ENCODE results near the gene SLC2A11.
A peak's percentile ranks its signal among the peaks of the same experiment; 100 is the strongest.

The SLC2A11 gene

DNA sequence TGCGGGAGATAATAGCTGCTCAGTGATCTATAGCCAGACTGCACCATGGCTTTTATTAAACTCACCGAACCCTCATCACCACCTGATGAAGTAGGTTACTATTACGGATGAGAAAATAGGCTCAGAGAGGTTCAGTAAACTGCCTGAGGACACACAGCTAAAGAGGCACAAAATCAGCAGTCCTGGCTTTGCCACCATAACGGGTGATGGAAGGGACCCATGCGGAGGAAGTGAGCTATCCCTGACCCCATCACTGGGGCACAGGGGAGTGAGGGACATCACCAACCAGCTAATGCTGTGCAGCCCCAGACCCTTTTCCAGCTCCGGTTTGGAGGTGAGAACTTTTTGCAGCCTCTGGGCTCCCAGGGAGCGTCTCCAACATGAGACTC, 11.6 kb upstream of the SLC2A11 start:
- peak overlapping the region in 10 of 11 experiments; percentile 19 to 77 (median 64); a peak in 17 of 22 replicates for H3K9ac ChIP-seq

DNA sequence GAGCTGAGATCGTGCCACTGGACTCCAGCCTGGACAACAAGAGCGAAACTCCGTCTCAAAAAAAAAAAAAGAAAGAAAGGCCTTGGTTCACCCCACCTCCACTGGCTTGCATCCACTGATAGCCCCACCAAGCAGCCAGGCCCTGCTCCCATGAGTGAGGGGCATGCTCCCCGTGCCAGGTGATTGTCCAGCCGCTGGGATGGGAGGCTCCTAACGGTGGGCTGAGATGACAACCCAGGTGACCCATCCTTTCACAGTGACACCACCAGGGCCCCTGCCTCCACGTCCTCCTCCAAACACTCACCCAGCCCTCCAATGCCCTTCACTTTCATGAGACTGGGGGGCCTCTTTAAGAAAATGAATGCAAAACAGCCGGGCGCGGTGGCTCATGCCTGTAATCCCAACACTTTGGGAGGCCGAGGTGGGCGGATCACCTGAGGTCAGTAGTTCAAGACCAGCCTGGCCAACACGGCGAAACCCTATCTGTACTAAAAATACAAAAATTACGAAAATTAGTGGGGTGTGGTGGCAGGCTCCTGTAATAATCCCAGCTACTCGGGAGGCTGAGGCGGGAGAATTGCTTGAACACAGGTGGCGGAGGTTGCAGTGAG, 10.3 kb upstream of the SLC2A11 start:
- Histone ChIP-seq H3K4me1 (peaks cover 59 to 92% (median 91%) of the 10 kb centered on the region in 10 experiments), H3K9ac (peak overlapping the region in 7 of 11 experiments; percentile 8 to 77 (median 67); a peak in 13 of 22 replicates), H3K4me3 (no peak overlapping the region), H3K27ac (peak overlapping the region in 9 of 11 experiments; percentile 55 to 90 (median 80); a peak in 16 of 22 replicates), H3K9me3 (replicated peaks in 1 of 11) (no peaks in the 10 kb centered on the region), H3K27me3 (no peaks in the 10 kb centered on the region), H3K4me2 (peak overlapping the region; percentile 63 to 96 (median 87)), H4K20me1 (peaks cover 0 to 8% (median 0%) of the 10 kb centered on the region in 11 experiments; a peak in 1 of 22 replicates), H3K36me3 (no peaks in the 10 kb centered on the region)
- TF ChIP-seq Cebpa-rat (IDR thresholded peaks at IDR 0.05), result no peak

More for the DNA sequence above, 11.6 kb upstream of the SLC2A11 start:
- H3K27me3 ChIP-seq, result no peaks in the 10 kb centered on the region
- H3K36me3 ChIP-seq, result no peaks in the 10 kb centered on the region
- H3K27ac ChIP-seq, result peak overlapping the region in 10 of 11 experiments; percentile 11 to 90 (median 80); a peak in 19 of 22 replicates
- peaks cover 58 to 100% (median 97%) of the 10 kb centered on the region in 10 experiments for H3K4me1 ChIP-seq
- peak overlapping the region; percentile 63 to 96 (median 87) for H3K4me2 ChIP-seq
- no peak overlapping the region for H3K4me3 ChIP-seq
- no peaks in the 10 kb centered on the region for H3K9me3 ChIP-seq (replicated peaks in 1 of 11)
- no peak for TF ChIP-seq Cebpa-rat (IDR thresholded peaks at IDR 0.05)
- peaks cover 0 to 8% (median 0%) of the 10 kb centered on the region in 11 experiments; a peak in 1 of 22 replicates for H4K20me1 ChIP-seq

- H3K9ac ChIP-seq, result peak overlapping the region in 9 of 11 experiments; percentile 2 to 77 (median 54); a peak in 14 of 22 replicates
- peak overlapping the region in 8 of 11 experiments; percentile 45 to 90 (median 81); a peak in 15 of 22 replicates for H3K27ac ChIP-seq
- no peak for TF ChIP-seq Cebpa-rat (IDR thresholded peaks at IDR 0.05)
- H3K27me3 ChIP-seq, result no peaks in the 10 kb centered on the region
- peaks cover 0 to 8% (median 0%) of the 10 kb centered on the region in 11 experiments; a peak in 1 of 22 replicates for H4K20me1 ChIP-seq
- peaks cover 60 to 84% (median 83%) of the 10 kb centered on the region in 10 experiments for H3K4me1 ChIP-seq
- peak overlapping the region; percentile 74 to 96 (median 88); a peak in 21 of 22 replicates for H3K4me2 ChIP-seq
- H3K4me3 ChIP-seq, result no peak overlapping the region
- no peaks in the 10 kb centered on the region for H3K36me3 ChIP-seq
- no peaks in the 10 kb centered on the region for H3K9me3 ChIP-seq (replicated peaks in 1 of 11)
Observed at GRCh38 chr22:23847991-23848864, 9.4 kb upstream of the SLC2A11 start.

GRCh38 chr22:23849009-23850006, 8.4 kb upstream of the SLC2A11 start:
- Histone ChIP-seq H3K27ac (peak overlapping the region in 8 of 11 experiments; percentile 45 to 90 (median 81); a peak in 16 of 22 replicates), H3K27me3 (no peaks in the 10 kb centered on the region), H3K4me3 (peak overlapping the region in 8 of 10 experiments; percentile 19 to 64 (median 45); a peak in 12 of 20 replicates), H3K4me1 (peaks cover 60 to 73% (median 72%) of the 10 kb centered on the region in 10 experiments), H3K36me3 (no peaks in the 10 kb centered on the region), H3K9me3 (replicated peaks in 1 of 11) (no peaks in the 10 kb centered on the region), H3K9ac (peak overlapping the region in 10 of 11 experiments; percentile 35 to 77 (median 59); a peak in 18 of 22 replicates), H3K4me2 (peak overlapping the region; percentile 74 to 96 (median 88)), H4K20me1 (peaks cover 0 to 8% (median 0%) of the 10 kb centered on the region in 11 experiments; a peak in 1 of 22 replicates)
- no peak for TF ChIP-seq Cebpa-rat (IDR thresholded peaks at IDR 0.05)

DNA sequence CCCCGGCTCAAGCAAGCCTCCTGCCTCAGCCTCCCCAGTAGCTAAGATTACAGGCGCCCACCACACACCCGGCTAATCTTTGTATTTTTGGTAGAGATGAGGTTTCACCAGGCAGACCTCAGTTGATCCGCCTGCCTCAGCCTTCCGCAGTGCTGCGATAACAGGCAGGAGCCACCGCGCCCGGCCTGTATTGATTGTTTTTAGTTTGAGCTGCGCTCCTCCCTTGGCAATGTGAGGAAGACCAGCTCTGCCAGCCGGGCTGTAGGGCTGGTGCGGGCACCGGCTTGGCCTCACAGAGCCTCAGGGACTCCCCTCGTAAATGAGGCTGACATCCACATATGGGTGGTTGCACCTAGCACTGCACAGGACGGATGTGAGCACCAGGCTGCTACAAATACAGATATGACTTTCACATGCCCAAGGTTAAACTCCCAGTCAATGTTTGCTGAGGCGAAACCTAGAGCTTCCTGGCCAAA, 7.5 kb upstream of the SLC2A11 start:
- Histone ChIP-seq H3K4me2 (peak overlapping the region; percentile 74 to 96 (median 88); a peak in 21 of 22 replicates), H3K36me3 (no peaks in the 10 kb centered on the region), H3K4me3 (no peak overlapping the region; a peak in 1 of 20 replicates), H4K20me1 (peaks cover 0 to 8% (median 0%) of the 10 kb centered on the region in 11 experiments; a peak in 1 of 22 replicates), H3K9me3 (replicated peaks in 1 of 11) (no peaks in the 10 kb centered on the region), H3K4me1 (peaks cover 51 to 64% (median 63%) of the 10 kb centered on the region in 10 experiments), H3K27me3 (no peaks in the 10 kb centered on the region), H3K9ac (peak overlapping the region in 4 of 11 experiments; percentile 33 to 67 (median 50); a peak in 5 of 22 replicates), H3K27ac (no peak overlapping the region)
- no peak for TF ChIP-seq Cebpa-rat (IDR thresholded peaks at IDR 0.05)

GRCh38 chr22:23856721-23857605, 712 bp upstream of the SLC2A11 start:
- H4K20me1 ChIP-seq, result no peaks in the 10 kb centered on the region
- no peak for TF ChIP-seq Cebpa-rat (IDR thresholded peaks at IDR 0.05)
- peak overlapping the region; percentile 85 to 100 (median 97) for H3K4me2 ChIP-seq
- H3K36me3 ChIP-seq, result no peaks in the 10 kb centered on the region
- peaks cover 24 to 34% (median 27%) of the 10 kb centered on the region in 10 experiments for H3K4me1 ChIP-seq
- peak overlapping the region; percentile 60 to 83 (median 70) for H3K4me3 ChIP-seq
- no peaks in the 10 kb centered on the region for H3K9me3 ChIP-seq (replicated peaks in 1 of 11)
- peak overlapping the region; percentile 53 to 89 (median 84); a peak in 21 of 22 replicates for H3K27ac ChIP-seq
- H3K27me3 ChIP-seq, result no peaks in the 10 kb centered on the region
- H3K9ac ChIP-seq, result peak overlapping the region; percentile 75 to 89 (median 84)

DNA sequence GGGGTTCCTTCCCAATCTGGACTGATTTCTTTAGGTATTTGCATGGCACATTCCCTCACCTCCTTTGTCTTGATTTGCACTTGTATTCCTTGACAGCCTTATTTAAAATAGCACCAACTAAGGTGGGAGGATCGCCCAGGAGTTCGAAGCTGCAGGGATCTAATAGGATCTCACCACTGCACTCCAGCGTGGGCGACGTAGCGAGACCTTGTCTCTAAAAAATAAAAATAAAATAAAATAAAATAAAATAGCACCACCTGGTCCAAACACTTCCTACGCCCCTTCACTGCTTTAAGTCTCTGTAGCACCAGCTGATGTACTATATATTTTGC, 775 bp downstream of the SLC2A11 start:
- peak overlapping the region in 4 of 11 experiments; percentile 75 to 89 (median 84); a peak in 6 of 22 replicates for H3K27ac ChIP-seq
- no peaks in the 10 kb centered on the region for H3K27me3 ChIP-seq
- H3K4me2 ChIP-seq, result peak overlapping the region; percentile 95 to 100 (median 98)
- peak overlapping the region; percentile 57 to 89 (median 84); a peak in 21 of 22 replicates for H3K9ac ChIP-seq
- peaks cover 0 to 7% (median 0%) of the 10 kb centered on the region in 11 experiments; a peak in 4 of 22 replicates for H3K36me3 ChIP-seq
- H4K20me1 ChIP-seq, result no peaks in the 10 kb centered on the region
- peak overlapping the region; percentile 60 to 83 (median 70) for H3K4me3 ChIP-seq
- no peaks in the 10 kb centered on the region for H3K9me3 ChIP-seq (replicated peaks in 1 of 11)
- peaks cover 22 to 34% (median 26%) of the 10 kb centered on the region in 10 experiments for H3K4me1 ChIP-seq
- no peak for TF ChIP-seq Cebpa-rat (IDR thresholded peaks at IDR 0.05)

Data from BLaER1 treated with 17β-estradiol and CSF1 and Interleukin-3, amounts not matched to agents 10 nM and 100 nM (cell line).